GM19099 (cell line): Measurements from ENCODE around the gene TCN2.
A peak's percentile ranks its signal among the peaks of the same experiment; 100 is the strongest.

Experiments used
- POLR2A ChIP-seq: IDR thresholded peaks from 3 replicates; pipeline ENCODE4 v1.6.1; 2011; ENCODE audit warnings: low read depth; ENCODE audit not compliant: insufficient read length; ENCODE audit errors: extremely low read depth

TCN2 gene

GRCh38 chr22:30606455-30607299 lies at the start of gene TCN2:
TCN2 (plus strand) TSS chr22:30607174; CDS start chr22:30607332, 158 bp downstream.
- TF ChIP-seq POLR2A, result peak; percentile 56

- TF ChIP-seq POLR2A, result no peak
These were observed 49.7 kb upstream of the TCN2 start for GRCh38 chr22:30557243-30557642.

- TF ChIP-seq POLR2A, result no peak
These were observed 47.1 kb upstream of the TCN2 start for GRCh38 chr22:30559889-30560288.

GRCh38 chr22:30561402-30562189 lies 45.4 kb upstream of the TCN2 start:
- TF ChIP-seq POLR2A, result no peak

GRCh38 chr22:30562366-30562765 lies 44.6 kb upstream of the TCN2 start:
- no peak for TF ChIP-seq POLR2A

GRCh38 chr22:30564045-30564760 lies 42.8 kb upstream of the TCN2 start:
- TF ChIP-seq POLR2A, result no peak

DNA sequence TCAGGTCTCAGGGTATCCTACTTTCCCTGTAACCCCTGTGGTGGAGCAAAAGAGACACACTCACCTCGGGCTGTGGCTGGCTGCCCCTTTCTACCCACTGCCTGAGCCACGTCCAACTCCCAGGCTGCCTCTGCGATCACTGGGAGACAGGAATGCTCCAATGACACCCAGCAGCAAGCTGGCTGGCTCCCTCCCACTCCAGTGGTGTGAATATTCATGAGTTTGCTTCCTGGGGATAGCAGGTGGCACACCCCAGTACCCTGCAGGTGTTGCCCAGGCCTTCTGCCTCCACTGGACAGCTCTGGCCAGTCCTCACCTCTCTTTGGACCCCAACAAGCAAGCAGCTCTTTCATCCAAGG lies 42.2 kb upstream of the TCN2 start:
- no peak for TF ChIP-seq POLR2A

DNA sequence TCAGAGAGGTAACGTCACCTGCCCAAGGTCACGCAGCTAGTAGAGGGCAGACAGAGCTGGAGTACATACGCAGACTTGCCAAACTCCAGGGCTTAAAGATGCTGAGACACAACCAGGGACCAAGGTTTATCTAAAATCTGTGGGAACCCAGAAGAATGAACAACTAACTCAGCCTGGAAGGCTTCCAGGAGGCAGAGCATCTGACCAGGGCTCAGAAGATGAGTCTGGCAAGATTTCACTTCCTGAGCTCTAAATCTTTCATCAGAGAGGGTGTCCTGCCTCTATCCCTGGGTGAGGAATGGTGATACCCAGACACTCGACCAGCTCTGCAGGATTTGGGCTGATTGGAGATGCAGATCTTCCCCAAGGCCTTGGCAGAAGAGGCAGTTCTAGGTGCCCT lies 41.6 kb upstream of the TCN2 start:
- TF ChIP-seq POLR2A, result no peak

DNA sequence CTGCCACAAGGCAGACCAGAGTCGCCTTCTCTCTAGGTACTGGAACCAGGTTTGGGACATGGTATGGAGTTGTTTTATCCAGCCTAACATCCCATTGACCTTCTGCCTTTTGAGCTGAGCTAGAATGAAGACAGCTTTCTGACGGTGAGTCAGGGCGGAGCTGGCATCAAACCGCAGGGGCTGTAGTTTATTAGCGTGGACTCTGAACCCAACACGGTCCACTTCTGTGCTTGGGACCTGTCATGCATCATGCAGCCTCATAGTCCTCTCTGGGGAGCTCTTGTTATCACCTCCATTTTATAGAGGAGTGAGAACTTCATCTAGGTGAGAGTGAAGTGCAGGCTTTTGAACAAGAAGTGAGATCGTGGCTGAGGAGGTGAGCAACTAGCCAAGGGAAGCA lies 40.8 kb upstream of the TCN2 start:
- TF ChIP-seq POLR2A, result no peak

DNA sequence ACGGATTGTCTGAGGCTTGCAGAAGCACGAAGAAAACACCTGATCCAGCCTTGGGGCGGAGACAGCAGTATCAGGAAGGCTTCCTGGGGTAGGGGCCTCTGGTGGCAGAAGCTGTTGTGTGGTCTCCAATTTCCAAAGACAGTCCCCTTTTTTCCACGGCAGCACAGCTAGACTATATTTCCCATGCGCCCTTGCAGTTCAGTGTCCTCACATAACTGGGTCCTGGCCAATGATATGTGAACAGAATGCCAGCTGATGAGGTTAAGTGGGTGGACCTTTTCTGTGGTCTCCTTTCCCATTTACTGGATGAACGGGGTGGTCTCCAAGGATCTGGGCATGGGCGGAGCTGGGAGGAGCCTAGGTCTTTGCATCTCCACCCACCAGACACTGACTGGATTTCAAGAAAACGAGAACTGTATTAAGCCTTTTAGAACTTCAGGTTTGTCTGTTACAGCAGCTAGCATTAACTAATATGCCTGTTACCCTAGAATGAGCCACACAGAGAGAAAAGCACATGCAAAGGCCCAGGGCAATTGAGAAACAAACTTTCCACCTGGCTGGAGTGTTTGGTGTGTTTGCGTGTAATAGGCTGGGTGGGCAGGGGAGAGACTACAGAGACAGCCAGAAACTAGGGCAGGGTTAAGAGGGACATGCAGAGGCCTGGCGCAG lies 38.7 kb upstream of the TCN2 start:
- no peak for TF ChIP-seq POLR2A

DNA sequence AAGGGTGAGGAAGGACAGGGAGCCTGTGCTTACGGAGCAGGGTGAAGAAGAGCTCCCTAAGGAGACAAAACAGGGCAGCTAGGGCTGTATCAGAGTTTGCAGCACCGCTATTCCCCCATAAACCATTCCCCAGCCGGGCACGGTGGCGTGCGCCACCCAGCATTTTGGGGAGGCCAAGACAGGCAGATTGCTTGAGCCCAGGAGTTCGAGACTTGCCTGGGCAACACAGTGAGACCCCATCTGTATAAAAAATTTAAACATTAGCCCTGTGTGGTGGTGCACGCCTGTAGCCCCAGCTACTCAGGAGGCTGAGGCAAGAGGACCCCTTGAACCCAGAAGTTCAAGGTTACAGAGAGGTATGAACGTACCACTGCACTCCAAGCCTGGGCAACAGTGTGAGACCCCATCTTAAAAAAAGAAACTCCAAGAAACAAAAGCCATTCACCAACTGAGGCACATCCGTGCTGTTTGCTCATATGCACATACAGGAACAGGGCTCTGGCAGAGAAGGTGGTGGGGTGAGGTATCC lies 37.2 kb upstream of the TCN2 start:
- no peak for TF ChIP-seq POLR2A

GRCh38 chr22:30572210-30572609 lies 34.8 kb upstream of the TCN2 start:
- no peak for TF ChIP-seq POLR2A

GRCh38 chr22:30572840-30573593 lies 34.0 kb upstream of the TCN2 start:
- TF ChIP-seq POLR2A, result no peak

DNA sequence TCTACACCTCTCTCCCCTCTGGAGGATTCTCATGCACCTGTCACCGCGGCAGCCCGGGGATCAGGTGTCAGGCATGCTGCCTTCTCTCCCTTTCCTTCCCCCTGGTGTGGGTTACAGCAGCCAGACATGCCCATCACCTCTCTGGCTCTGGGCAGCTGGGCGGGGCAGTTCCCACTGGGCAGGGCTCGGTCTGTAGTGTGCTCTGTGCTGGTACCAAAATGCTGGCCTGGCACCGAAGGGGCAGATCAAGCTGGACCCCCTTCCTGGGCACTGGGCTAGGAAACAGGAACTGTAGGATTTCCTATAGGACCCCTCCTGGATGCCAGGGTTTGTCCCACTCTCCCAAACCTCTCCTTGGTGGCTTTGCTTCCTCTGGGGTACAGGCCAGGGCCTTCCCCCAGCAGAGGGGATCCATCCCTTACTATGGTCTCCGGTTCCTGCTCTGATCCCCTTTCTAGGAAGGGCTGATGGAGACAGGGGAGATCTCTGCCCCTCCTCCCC lies 33.3 kb upstream of the TCN2 start:
- no peak for TF ChIP-seq POLR2A
